Panc1 (cell line): ENCODE data around the gene POM121.
"Not testable (repeated sequence)": the region's sequence is repeated elsewhere in the genome, so short reads cannot be mapped to it uniquely, and the experiment has no call there.

Experiments
- CTCF ChIP-seq: fragments of 450-650 bp; IDR thresholded peaks from 2 replicates; pipeline ENCODE4 v1.5.1; 2017; ENCODE audit warnings: mild to moderate bottlenecking
- POLR2AphosphoS5 ChIP-seq: IDR thresholded peaks from 2 replicates; pipeline ENCODE4 v1.6.1; 2012; ENCODE audit warnings: mild to moderate bottlenecking, low read depth, low read length, moderate library complexity
- SIN3A ChIP-seq: IDR thresholded peaks from 2 replicates; pipeline ENCODE4 v1.6.1; 2012; ENCODE audit warnings: low read depth, mild to moderate bottlenecking, low read length, moderate library complexity, borderline replicate concordance; ENCODE audit not compliant: insufficient read depth
- TF ChIP-seq, protein P1 (sequence below), 2 experiments: IDR thresholded peaks; 2 replicates each; pipeline ENCODE4 v1.6.1; 2011 to 2012; ENCODE audit warnings: low read depth in 2 of 2, control low read depth in 1 of 2, low read length in 1 of 2, mild to moderate bottlenecking in 1 of 2, moderate library complexity in 1 of 2; ENCODE audit not compliant: insufficient read depth in 1 of 2

DNA sequence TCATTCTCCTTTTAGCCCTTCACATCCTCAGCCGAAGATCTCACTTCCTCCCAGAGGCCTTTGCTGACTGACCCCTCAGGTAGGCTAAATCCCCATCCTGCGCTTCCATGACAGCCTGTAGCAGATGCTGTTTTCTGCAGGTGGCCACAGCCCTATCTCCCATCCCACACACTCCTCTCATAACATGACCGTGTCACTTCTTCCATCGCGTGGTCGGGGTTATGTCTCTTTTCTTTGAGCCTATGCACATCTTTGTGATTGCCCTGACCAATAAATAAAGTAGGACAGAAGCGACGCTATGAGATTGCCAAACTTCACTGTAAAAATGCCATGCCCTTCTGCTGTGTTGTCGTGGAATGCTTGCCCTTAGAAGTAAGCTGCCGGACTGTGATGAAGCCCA is 11.1 kb upstream of the POM121 start:
- not testable (repeated sequence) for TF ChIP-seq CTCF, SIN3A, POLR2AphosphoS5
- TF ChIP-seq, protein P1, sequence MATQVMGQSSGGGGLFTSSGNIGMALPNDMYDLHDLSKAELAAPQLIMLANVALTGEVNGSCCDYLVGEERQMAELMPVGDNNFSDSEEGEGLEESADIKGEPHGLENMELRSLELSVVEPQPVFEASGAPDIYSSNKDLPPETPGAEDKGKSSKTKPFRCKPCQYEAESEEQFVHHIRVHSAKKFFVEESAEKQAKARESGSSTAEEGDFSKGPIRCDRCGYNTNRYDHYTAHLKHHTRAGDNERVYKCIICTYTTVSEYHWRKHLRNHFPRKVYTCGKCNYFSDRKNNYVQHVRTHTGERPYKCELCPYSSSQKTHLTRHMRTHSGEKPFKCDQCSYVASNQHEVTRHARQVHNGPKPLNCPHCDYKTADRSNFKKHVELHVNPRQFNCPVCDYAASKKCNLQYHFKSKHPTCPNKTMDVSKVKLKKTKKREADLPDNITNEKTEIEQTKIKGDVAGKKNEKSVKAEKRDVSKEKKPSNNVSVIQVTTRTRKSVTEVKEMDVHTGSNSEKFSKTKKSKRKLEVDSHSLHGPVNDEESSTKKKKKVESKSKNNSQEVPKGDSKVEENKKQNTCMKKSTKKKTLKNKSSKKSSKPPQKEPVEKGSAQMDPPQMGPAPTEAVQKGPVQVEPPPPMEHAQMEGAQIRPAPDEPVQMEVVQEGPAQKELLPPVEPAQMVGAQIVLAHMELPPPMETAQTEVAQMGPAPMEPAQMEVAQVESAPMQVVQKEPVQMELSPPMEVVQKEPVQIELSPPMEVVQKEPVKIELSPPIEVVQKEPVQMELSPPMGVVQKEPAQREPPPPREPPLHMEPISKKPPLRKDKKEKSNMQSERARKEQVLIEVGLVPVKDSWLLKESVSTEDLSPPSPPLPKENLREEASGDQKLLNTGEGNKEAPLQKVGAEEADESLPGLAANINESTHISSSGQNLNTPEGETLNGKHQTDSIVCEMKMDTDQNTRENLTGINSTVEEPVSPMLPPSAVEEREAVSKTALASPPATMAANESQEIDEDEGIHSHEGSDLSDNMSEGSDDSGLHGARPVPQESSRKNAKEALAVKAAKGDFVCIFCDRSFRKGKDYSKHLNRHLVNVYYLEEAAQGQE (IDR thresholded peaks at IDR 0.05; ENCODE audit: insufficient read depth in 1 of 2, low read depth in 2 of 2, low read length in 1 of 2): not testable (repeated sequence)
